ENCODE data around the gene CEP164.

CEP164 gene

DNA sequence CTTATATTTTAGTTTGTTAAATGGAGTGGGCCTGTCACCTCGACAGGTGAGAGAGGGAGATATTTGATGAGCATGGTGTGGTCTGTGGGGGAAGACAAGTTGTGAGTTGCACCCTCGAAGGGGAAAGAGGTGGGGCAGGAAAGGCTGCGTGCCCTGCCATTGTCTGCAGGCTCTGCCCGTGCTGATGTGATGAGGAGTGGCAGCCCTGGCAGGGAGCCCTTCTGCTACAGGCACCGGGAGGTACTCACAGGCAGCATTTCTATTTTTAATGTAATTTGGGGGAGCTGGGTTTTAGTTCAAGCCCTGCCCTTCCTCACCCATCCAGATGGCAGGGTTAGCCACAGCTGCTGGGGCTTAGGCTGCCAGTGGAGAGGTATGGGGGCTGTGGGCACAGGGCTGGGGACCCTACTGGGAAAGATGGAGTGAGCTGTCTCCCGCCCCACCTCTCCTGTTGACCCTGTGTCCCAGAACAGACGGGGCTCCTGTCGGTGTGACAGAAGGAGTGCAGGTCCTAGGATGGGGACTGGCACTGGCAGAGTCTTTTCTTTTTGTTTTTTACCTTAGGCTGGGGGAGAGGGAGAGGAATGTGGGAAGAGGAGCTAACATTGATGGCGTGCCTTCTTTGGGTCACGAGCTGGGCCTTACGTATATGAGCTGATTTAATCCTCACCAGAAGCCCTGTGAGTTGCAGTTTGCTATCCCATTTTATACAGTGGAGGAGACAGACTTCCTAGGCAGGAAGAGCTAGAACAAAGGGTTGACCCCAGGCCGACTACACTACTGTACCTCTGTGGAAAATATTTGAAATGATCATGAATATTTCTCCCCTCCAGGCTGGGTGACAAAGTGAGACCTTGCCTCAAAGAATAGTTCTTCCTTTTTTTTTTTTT is 51.6 kb downstream of the CEP164 start:
- DNase-seq (ENCODE audit: low spot score in 2 of 2) (no peak), ATAC-seq (replicated peaks; ENCODE audit: extremely low read depth, poor library complexity, severe bottlenecking) (no peak)
- Mint-ChIP-seq H3K27me3 (no peaks in the 10 kb centered on the region), H3K9me3 (no peaks in the 10 kb centered on the region), H3K36me3 (ENCODE audit: insufficient read depth) (peaks cover 24% of the 10 kb centered on the region), H3K27ac (ENCODE audit: low read depth) (no peak overlapping the region), H3K4me3 (no peak overlapping the region), H3K4me1 (no peaks in the 10 kb centered on the region)

DNA sequence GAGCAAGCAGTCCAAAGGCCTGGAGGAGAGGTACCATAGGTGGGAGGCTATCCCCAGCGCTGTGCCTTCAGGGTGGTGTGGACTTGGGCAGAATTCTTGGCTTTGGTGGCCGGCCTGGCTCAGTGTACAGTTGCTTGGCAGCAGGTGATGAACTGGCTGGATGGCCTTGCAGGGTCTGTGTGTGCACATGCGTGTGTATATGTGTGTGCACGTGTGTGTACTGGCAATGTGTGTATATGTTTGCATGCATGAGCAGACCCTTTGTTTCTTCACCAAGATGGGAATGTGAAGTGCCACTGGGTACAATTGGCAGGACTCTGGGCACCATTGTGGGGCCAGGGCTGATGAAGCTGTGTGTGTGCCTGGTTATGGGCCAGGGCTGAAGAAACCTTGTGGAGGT is 53.0 kb downstream of the CEP164 start:
- ATAC-seq (replicated peaks; ENCODE audit: extremely low read depth, poor library complexity, severe bottlenecking) (no peak), DNase-seq (ENCODE audit: low spot score in 2 of 2) (no peak)
- H3K4me3 Mint-ChIP-seq = no peak overlapping the region
- no peaks in the 10 kb centered on the region for H3K4me1 Mint-ChIP-seq
- H3K27me3 Mint-ChIP-seq = no peaks in the 10 kb centered on the region
- H3K36me3 Mint-ChIP-seq (ENCODE audit: insufficient read depth) = peaks cover 18% of the 10 kb centered on the region
- no peak overlapping the region for H3K27ac Mint-ChIP-seq (ENCODE audit: low read depth)
- no peaks in the 10 kb centered on the region for H3K9me3 Mint-ChIP-seq

DNA sequence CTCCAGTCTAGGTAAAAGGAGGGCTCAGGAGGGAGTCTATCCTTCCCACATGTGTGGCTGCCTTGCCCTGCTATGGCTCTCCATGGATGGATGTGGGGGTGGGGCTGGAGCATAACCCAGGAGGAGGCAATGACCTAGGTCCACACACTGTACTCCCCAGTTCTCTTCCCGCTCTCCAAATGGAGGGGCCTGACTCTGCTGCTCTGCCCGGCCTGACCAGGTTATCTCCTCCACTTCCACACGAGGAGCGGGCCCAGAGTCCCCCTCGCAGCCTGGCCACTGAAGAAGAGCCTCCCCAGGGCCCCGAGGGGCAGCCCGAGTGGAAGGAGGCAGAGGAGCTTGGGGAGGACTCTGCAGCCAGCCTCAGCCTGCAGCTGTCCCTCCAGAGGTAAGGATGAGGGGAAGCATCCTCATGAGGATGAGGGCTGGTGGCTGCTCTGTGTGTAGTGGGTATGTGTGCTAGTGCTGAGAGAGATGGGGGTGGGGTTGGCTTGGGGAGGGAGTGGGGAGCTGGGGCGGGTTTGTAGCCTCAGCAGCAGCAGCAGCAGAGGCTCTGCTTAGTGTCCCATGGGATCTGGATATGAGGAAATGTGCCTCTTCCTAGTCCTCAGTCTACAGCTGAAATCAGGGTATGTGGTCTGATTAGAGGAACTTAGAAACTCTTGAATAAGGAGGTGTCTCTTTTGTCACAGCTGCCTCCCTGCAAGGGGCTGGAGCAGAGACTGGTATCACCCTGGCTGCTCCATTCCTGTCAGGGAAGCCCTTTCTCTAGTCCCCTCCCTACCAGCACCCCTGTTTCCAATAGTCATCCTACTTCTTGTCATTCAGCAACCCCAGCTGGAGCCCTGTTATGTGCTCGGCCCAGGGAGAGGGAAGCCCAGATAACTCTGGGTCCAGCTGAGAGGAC is 54.1 kb downstream of the CEP164 start:
- H3K9me3 Mint-ChIP-seq = no peaks in the 10 kb centered on the region
- DNase-seq (ENCODE audit: low spot score in 2 of 2) (no peak), ATAC-seq (replicated peaks; ENCODE audit: extremely low read depth, poor library complexity, severe bottlenecking) (no peak)
- no peaks in the 10 kb centered on the region for H3K27me3 Mint-ChIP-seq
- no peaks in the 10 kb centered on the region for H3K4me1 Mint-ChIP-seq
- peaks cover 16% of the 10 kb centered on the region for H3K36me3 Mint-ChIP-seq (ENCODE audit: insufficient read depth)
- no peak overlapping the region for H3K4me3 Mint-ChIP-seq
- H3K27ac Mint-ChIP-seq (ENCODE audit: low read depth) = no peak overlapping the region

DNA sequence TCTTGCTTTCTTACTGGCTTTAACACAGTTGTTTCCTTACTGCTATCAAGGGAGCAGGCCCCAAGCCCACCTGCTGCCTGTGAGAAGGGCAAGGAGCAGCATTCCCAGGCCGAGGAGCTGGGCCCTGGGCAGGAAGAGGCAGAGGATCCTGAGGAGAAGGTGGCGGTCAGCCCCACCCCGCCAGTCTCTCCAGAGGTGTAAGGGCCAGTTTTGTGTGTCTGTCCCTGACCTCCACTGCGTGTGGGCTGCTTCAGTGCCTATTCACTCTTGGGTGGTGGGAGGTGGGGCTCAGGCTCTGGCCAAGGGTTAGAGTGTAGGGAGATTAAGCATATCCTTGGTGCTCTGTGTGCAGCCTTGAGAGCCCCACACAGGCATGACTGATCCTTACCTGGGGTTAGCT is 55.1 kb downstream of the CEP164 start:
- no peak for ATAC-seq (replicated peaks; ENCODE audit: extremely low read depth, poor library complexity, severe bottlenecking)
- no peak for DNase-seq (ENCODE audit: low spot score in 2 of 2)
- H3K4me3 Mint-ChIP-seq = no peak overlapping the region
- no peaks in the 10 kb centered on the region for H3K9me3 Mint-ChIP-seq
- H3K4me1 Mint-ChIP-seq = no peaks in the 10 kb centered on the region
- H3K27ac Mint-ChIP-seq (ENCODE audit: low read depth) = no peak overlapping the region
- H3K36me3 Mint-ChIP-seq (ENCODE audit: insufficient read depth) = peaks cover 14% of the 10 kb centered on the region
- no peaks in the 10 kb centered on the region for H3K27me3 Mint-ChIP-seq

DNA sequence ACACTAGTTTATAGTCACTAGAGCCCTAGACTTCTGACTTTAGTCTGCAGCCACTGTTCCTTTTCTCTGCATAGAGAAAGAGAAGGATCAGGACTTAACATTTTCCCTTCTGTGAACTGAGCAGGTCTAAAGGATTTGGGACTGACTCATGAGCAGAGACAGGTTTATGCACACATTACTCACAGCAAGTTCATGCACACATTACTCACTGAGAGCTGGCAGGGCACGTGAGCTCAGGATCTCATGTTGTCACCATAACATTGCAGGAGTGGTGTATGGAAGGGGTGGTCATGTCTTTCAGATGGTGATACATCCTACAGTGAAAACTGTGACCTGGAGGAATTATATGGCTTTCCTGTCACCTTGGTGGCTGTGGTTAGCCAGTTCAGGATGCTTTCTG is 56.4 kb downstream of the CEP164 start:
- no peak for ATAC-seq (replicated peaks; ENCODE audit: extremely low read depth, poor library complexity, severe bottlenecking)
- H3K9me3 Mint-ChIP-seq = no peaks in the 10 kb centered on the region
- no peak for DNase-seq (ENCODE audit: low spot score in 2 of 2)
- H3K4me1 Mint-ChIP-seq = no peaks in the 10 kb centered on the region
- H3K4me3 Mint-ChIP-seq = no peak overlapping the region
- H3K36me3 Mint-ChIP-seq (ENCODE audit: insufficient read depth) = peaks cover 14% of the 10 kb centered on the region
- no peaks in the 10 kb centered on the region for H3K27me3 Mint-ChIP-seq
- no peak overlapping the region for H3K27ac Mint-ChIP-seq (ENCODE audit: low read depth)

DNA sequence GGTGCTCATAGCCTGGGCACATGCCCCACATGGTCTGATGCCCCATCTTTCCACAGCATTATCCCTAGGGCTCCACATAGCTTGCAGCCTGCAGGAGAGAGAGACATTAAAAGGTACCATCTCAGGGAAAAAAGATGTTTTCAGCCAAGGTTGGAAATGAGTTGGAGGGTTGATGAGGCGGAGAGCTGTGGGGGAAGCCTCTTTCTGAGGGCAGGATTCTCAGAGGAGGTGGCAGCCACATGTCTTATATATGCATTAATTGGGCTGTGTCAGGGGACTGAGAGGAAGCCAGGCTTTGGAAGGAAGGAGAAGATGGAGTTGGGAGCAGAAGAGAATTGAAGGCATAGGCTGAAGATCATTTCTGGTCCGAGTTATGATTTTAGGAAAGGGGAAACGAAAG is 57.8 kb downstream of the CEP164 start:
- Mint-ChIP-seq H3K27me3 (no peaks in the 10 kb centered on the region), H3K36me3 (ENCODE audit: insufficient read depth) (peaks cover 11% of the 10 kb centered on the region), H3K4me1 (no peaks in the 10 kb centered on the region), H3K9me3 (no peaks in the 10 kb centered on the region), H3K4me3 (no peak overlapping the region), H3K27ac (ENCODE audit: low read depth) (no peak overlapping the region)
- no peak for ATAC-seq (replicated peaks; ENCODE audit: extremely low read depth, poor library complexity, severe bottlenecking)
- no peak for DNase-seq (ENCODE audit: low spot score in 2 of 2)

DNA sequence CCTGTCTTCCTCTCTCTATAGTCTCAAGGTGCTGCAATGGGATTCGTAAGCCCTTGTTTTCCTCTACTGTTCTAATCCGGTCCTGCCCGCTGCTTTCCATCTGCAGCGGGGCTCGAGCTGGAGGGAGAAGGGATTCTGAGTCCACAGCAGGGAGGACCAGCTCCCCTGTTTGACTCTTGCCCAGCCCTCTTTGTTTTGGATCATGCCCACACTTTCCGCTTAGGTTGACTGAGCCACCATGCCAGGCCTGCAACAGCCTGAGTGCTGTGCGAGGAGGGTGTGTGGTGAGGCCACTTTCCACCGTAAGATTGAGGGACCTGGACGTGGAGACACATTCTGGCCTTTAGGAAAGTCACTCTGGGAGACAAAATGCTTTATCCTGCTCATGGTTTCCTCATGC is 58.3 kb downstream of the CEP164 start:
- H3K27ac Mint-ChIP-seq (ENCODE audit: low read depth) = no peak overlapping the region
- no peaks in the 10 kb centered on the region for H3K4me1 Mint-ChIP-seq
- no peak overlapping the region for H3K4me3 Mint-ChIP-seq
- H3K27me3 Mint-ChIP-seq = no peaks in the 10 kb centered on the region
- ATAC-seq (replicated peaks; ENCODE audit: extremely low read depth, poor library complexity, severe bottlenecking) (no peak), DNase-seq (ENCODE audit: low spot score in 2 of 2) (no peak)
- H3K9me3 Mint-ChIP-seq = no peaks in the 10 kb centered on the region
- H3K36me3 Mint-ChIP-seq (ENCODE audit: insufficient read depth) = peaks cover 15% of the 10 kb centered on the region

DNA sequence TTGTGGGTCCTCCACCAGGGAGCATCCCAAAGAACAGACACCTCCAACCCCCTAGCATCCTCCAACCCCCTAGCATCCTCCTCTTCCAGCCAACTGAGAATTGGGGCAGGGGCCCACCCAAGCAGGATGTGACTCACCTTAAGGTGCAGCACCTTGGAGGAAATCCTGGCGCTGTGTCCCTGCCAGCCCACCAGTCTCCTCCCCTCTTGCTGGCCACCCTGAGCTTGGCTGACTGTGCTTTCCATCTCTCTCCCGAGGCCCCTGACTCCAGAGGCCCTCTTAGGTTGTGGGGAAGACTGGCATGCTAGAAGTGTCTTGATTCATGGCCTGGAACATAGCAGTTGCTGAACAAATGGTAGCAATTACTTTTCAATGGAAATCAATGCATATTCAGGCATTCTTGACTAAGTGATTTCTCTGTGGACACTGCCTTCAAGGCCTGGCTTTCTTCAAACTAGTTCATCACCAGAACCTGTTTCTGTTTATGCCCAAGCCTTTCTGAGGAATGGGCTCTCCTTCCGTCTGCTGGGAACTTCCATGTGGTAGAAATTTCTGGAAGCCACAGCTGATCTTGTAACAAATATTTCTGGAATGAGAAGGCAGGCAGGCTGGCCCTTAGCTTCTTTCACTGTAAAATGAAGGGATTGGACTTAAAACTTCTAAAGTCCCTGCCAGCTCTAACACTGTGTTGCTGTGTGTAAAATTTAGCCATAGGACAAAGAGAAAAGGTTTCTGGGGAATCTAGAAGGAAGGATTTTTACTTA is 60.5 kb downstream of the CEP164 start:
- H3K27ac Mint-ChIP-seq (ENCODE audit: low read depth) = no peak overlapping the region
- no peak for ATAC-seq (replicated peaks; ENCODE audit: extremely low read depth, poor library complexity, severe bottlenecking)
- H3K36me3 Mint-ChIP-seq (ENCODE audit: insufficient read depth) = peaks cover 12% of the 10 kb centered on the region

DNA sequence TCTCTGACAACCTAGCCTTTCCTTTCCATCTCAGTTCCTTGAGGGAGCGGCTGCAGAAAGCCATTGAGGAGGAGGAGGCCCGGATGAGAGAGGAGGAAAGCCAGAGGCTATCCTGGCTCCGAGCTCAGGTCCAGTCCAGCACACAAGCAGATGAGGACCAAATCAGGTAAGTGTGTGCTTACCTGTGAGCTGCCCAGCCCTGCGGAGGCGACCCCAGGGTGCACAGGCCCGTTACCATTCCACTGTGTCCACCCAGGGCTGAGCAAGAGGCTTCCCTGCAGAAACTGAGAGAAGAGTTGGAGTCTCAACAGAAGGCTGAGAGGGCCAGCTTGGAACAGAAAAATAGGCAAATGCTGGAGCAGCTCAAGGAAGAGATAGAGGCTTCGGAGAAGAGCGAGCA is 63.1 kb downstream of the CEP164 start:
- peak overlapping the region; percentile 64 for H3K27ac Mint-ChIP-seq (ENCODE audit: low read depth)
- H3K4me3 Mint-ChIP-seq = no peak overlapping the region
- H3K36me3 Mint-ChIP-seq (ENCODE audit: insufficient read depth) = peaks cover 14% of the 10 kb centered on the region
- ATAC-seq (replicated peaks; ENCODE audit: extremely low read depth, poor library complexity, severe bottlenecking) (no peak), DNase-seq (ENCODE audit: low spot score in 2 of 2) (no peak)
- no peaks in the 10 kb centered on the region for H3K4me1 Mint-ChIP-seq
- H3K9me3 Mint-ChIP-seq = no peaks in the 10 kb centered on the region
- no peaks in the 10 kb centered on the region for H3K27me3 Mint-ChIP-seq

More for the DNA sequence above, 60.5 kb downstream of the CEP164 start:
- Mint-ChIP-seq H3K4me1 (no peaks in the 10 kb centered on the region), H3K9me3 (no peaks in the 10 kb centered on the region), H3K4me3 (no peak overlapping the region), H3K27me3 (no peaks in the 10 kb centered on the region)
- no peak for DNase-seq (ENCODE audit: low spot score in 2 of 2)

DNA sequence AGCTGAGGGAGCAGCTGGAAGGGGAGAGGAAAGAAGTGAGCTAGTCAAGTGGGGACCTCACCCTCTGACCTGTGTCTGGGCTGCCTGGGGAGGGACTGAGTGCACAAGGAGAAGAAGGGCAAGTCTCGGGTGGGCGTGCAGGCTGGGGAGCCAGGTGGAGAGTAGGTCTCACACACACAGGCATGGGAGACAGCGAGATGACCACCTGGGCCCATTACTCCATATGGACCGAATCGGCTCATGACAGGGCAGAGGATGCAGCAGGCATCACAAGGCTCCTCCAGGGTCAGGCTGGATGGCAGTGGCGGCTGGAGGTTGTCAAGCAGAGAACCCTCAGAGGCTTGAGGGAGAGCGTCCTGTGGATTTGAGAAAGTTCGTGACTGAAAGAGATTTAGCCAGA is 63.5 kb downstream of the CEP164 start:
- no peaks in the 10 kb centered on the region for H3K9me3 Mint-ChIP-seq
- H3K4me1 Mint-ChIP-seq = no peaks in the 10 kb centered on the region
- peak overlapping the region; percentile 64 for H3K27ac Mint-ChIP-seq (ENCODE audit: low read depth)
- peaks cover 14% of the 10 kb centered on the region for H3K36me3 Mint-ChIP-seq (ENCODE audit: insufficient read depth)
- no peak for ATAC-seq (replicated peaks; ENCODE audit: extremely low read depth, poor library complexity, severe bottlenecking)
- H3K4me3 Mint-ChIP-seq = no peak overlapping the region
- no peaks in the 10 kb centered on the region for H3K27me3 Mint-ChIP-seq
- no peak for DNase-seq (ENCODE audit: low spot score in 2 of 2)

DNA sequence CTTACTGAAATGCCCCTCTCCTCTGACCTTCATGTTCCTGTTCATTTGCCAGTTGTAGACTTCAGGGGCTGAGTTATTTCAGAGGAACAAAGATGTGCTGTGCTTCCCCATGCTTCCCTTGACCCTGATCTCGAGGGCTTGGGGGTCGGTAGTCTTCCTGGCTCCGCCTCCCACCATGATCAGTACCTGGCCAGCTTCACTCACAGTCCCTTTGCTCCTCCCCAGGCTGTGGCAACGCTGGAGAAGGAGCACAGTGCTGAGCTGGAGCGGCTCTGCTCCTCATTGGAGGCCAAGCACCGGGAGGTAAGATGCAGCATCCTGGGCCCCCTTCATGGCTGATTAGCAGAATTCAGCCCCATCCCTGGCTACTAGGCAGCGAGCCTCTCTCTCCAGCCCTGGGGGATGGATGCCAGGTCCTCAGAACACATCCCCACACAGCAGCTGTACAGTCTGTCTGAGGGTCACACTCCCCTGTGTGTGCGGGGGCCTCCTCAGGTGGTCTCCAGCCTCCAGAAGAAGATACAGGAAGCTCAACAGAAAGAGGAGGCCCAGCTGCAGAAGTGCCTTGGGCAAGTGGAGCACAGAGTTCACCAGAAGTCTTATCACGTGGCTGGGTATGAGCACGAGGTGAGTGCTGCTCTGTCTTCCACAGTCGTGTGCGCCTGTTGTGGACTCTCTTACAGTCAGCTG is 64.5 kb downstream of the CEP164 start:
- Mint-ChIP-seq H3K27me3 (no peaks in the 10 kb centered on the region), H3K36me3 (ENCODE audit: insufficient read depth) (peaks cover 16% of the 10 kb centered on the region), H3K27ac (ENCODE audit: low read depth) (no peak overlapping the region), H3K4me3 (no peak overlapping the region), H3K9me3 (no peaks in the 10 kb centered on the region), H3K4me1 (no peaks in the 10 kb centered on the region)
- ATAC-seq (replicated peaks; ENCODE audit: extremely low read depth, poor library complexity, severe bottlenecking) = no peak
- DNase-seq (ENCODE audit: low spot score in 2 of 2) = no peak

DNA sequence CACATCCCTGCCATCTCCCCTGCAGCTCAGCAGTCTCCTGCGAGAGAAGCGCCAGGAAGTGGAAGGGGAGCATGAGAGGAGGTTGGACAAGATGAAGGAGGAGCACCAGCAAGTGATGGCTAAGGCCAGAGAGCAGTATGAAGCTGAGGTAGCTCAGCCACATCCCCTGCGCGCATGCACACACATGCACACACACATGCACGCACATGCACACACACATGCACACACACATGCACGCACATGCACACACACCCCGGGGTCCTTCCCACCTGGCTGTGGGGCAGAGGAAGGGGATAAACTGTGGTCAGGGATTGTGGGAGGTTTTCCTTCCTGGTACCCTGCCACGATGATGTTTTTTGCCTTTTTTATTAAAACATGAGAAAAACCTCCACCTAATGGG is 65.3 kb downstream of the CEP164 start:
- no peak for ATAC-seq (replicated peaks; ENCODE audit: extremely low read depth, poor library complexity, severe bottlenecking)
- Mint-ChIP-seq H3K4me3 (no peak overlapping the region), H3K27me3 (no peaks in the 10 kb centered on the region), H3K4me1 (no peaks in the 10 kb centered on the region), H3K36me3 (ENCODE audit: insufficient read depth) (peaks cover 18% of the 10 kb centered on the region), H3K27ac (ENCODE audit: low read depth) (no peak overlapping the region), H3K9me3 (no peaks in the 10 kb centered on the region)
- no peak for DNase-seq (ENCODE audit: low spot score in 2 of 2)
